ELF-1 (cell line): Measurements from ENCODE around the gene SARDH.

Experiments
- DNase-seq: peaks from one replicate; pipeline ENCODE4 v3.0.0-alpha.2; 2016; ENCODE audit warnings: low read depth, low spot score

Gene SARDH

GRCh38 chr9:133703591-133704399 lies 34.4 kb downstream of the SARDH start:
- no peak for DNase-seq

DNA sequence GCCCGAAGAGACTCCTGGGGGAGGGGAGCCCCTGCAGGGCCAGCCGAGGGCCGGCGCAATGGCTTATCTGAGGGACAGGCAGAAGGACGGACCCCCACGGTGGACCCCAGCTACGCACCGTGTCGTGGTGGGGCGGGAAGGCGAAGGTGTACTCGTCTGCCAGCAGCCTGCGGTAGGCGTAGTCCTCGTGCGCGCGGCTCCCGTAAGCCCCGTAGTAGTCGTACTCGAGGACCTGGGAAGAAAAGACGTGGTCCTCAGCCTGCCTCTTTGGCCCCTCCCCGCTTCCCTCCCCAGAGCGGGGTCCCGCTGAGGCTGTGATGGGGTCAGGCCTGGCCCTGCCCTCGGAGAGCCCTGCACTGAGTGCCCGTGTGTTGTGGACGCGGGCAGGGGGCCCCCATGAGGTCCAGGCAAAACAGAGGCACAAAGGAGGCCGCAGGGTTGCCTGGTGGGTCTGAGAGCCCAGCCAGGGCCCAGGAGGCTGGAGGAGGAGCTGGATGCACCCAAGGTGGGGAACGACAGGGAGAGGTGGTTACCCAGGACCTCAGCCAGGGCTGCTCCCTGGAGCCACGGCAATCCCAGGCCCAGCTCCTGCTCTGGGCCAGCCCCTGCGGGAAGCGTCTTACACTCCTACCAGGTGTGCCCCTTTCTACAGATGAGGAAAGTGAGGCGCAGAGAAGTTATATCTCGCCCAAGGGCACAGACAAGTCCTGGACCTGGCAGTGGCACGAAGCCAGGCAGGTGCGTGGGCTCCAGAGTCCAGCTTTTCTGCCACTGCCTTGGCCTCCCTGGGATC lies 35.2 kb downstream of the SARDH start:
- no peak for DNase-seq

- no peak for DNase-seq
These were observed 36.0 kb downstream of the SARDH start for GRCh38 chr9:133701981-133702797.

- DNase-seq: no peak
These were observed 36.7 kb downstream of the SARDH start for GRCh38 chr9:133701321-133701980.

DNA sequence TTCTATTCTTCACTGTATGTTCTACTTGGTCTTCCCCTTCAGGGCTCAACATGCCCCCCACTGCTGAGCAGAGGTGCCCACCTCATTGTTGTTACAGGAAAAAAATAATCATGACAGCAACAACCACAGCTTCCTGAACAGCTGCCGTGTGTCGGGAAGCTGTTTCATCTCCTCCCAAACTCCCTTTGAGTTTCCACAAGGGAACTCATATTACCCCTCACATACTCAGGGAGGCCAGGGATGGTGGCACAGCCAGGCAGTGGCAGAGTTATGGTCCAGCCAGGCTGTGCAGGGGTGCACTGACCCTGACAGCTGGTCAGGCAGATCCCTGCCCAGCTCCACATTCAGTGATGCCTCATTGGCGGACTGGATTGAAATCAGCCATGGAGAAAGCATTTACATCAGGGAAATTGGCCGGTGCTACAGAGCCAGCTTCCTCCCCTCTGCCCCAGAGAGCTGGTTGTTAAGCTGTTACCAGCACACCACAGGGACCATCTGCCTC lies 37.3 kb downstream of the SARDH start:
- DNase-seq: no peak

DNA sequence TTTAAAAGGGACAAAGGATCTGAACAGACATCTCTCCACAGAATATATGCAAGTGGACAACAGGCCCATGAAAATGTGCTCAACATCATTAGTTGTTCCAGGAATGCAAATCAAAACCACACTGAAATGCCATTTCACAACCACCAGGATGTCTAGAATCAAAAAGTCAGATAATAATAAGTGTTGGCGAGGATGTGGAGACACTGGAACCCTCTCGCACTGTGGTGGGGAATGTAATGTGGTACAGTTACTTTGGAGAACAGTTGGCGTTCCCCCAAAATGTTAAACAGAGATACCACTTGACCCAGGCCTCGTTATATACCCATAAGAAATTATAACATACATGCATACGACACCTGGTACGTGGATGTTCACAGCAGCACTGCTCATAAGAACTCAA lies 38.6 kb downstream of the SARDH start:
- DNase-seq: no peak

DNA sequence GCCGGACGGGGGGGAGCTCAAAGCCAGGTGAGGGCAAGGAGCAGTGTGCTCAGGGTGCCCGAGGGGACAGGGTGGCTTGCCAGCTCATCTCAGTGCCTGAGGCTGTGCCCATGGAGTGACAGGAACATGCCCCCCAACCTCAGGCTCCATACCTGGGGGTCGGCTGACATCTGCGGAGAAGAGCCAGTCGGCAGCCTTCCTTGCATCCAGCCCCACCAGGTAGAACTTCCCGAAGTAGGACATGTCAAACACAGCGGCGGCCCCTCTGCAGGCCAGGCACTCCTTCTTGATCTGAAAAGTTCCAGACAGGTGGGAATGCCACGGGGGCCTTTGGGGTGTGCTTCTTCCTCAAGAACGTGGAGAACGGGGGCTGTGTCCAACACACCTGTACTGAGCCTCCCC lies 42.1 kb downstream of the SARDH start:
- no peak for DNase-seq

DNA sequence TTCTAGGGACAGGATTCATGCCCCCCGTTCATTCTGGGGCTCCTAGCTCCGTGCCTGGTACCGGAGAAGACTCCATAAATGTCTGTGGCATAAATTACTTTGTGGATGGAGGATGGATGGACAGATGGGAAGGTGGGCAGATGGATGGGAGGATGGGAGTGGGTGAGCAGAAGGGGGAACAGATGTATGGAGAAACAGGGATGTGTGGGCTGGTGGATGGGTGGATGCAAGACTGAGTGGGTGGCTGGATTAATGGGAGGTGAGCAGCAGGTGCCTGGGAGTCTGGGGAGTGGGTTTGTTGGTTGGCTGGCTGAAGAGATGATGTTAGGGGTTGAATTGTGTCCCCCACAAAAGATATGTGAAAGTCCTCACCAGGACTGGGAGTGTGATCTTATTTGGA lies 43.5 kb downstream of the SARDH start:
- DNase-seq: no peak

GRCh38 chr9:133693703-133694529 lies 44.2 kb downstream of the SARDH start:
- no peak for DNase-seq

DNA sequence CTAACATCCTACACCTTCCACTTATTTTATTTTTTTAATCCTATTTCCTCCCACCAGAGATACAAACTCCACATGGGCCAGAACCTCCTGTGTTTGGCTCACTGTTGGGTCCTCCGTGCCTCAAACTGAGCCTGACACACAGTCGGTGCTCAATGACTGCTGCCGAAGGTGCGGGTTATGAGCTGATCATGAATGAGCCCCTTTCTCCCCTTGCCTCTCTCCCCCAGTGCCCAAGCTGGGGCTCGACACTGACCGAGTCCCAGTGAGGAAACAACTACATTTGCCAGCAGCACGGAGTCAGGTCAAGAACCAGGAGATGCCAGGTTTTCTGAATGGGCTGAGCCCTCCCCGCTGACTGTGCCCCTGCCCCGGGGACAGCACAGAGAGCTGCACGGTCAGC lies 45.0 kb downstream of the SARDH start:
- no peak for DNase-seq

DNA sequence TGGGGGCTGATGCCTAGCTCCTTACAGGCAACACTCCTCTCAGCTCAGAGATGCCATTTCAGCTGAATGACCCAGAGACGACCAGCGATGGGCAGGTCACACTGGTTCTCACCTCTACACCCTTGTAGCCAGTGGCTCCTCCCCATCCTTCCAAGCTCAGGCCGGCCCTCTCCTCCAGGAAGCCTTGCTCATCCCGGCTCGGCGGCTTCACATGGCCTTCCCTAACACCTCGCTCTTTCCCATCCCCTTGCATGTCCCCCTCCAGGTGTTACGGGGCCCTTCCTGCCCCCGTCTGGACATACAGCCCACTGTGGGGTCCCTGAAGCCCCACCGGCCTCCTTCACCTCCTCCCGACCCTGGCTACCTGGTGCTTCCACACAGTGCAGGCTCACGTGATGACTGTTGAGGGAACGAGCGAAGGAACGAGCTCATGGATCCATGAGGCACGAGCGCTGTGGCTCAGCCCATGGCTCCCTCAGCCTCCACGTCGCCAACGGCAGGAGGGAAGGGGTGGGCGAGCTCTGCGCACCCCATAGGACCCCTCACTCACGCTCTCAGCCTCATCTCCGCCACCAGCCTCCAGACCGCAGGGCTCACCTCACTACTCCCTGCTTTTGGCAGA lies 45.7 kb downstream of the SARDH start:
- DNase-seq: no peak

- DNase-seq: no peak
These were observed 46.4 kb downstream of the SARDH start for GRCh38 chr9:133691626-133692363.

- DNase-seq: no peak
These were observed 47.0 kb downstream of the SARDH start for GRCh38 chr9:133691191-133691590.

DNA sequence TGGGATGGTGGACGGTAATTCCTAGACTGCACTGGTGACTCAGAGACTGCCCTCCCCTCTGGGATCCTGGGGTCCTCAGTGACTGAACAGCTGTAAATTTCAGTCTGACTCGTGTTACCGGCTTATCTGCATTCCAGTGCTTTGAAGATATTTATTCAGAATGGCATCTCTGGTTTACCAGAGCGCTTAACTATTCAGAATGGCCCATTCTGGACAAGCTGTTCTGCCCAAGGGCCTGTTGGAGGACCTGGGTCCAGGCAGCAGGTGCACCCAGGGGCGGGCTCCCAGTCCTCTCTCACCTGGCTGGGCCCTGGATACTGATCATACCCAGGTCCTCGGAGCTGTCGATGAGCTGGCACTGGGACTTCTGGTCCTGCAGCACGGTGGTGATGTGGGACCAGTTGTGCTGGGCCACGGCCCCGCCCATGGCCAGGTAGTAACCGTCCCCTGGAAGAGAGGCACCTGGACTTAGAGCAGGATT lies 48.0 kb downstream of the SARDH start:
- DNase-seq: peak; percentile 73

DNA sequence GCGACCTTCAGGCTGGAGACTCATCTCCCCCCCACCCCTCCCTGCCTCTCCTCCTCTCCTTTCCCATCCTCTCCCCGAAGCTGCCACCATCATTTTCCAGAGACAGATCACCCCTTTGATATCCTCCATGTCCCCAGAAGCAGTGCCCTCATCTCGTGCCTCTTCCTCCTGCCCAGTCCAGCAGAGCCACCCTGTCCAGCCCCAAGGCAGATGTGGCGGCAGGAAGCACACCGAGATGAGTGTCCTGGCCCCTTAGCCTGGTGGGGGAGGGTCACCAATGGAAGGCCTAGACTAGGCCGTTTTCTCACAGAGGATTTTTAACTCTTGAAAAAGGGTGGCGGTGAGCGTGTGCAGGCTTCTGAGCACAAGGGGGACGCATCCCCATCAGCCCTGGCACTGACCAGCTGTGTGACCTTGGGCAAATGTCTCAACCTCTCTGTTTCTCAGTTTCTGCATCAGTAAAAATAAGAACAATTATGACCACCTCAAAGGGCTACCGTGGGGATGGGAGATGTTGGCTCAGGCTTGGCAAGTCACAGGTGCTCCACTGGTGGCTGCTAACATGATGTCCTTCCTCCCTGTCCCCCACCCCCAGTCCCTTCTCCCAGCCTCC lies 48.9 kb downstream of the SARDH start:
- DNase-seq: no peak

- no peak for DNase-seq
These were observed 50.0 kb downstream of the SARDH start for GRCh38 chr9:133687856-133688761.
